Activated T-helper 1 cell treated with anti-CD3 and anti-CD28 coated beads, Interleukin-2, amount 50 U/mL, for 16 hours (primary cell): ENCODE measurements around the gene PLEKHN1.

Source experiments
- DNase-seq, 2 donors: peaks; one replicate each; pipeline ENCODE4 v3.0.0-alpha.2; 2020; ENCODE audit warnings: low read depth in 1 of 2, low spot score in 1 of 2

PLEKHN1 gene

DNA sequence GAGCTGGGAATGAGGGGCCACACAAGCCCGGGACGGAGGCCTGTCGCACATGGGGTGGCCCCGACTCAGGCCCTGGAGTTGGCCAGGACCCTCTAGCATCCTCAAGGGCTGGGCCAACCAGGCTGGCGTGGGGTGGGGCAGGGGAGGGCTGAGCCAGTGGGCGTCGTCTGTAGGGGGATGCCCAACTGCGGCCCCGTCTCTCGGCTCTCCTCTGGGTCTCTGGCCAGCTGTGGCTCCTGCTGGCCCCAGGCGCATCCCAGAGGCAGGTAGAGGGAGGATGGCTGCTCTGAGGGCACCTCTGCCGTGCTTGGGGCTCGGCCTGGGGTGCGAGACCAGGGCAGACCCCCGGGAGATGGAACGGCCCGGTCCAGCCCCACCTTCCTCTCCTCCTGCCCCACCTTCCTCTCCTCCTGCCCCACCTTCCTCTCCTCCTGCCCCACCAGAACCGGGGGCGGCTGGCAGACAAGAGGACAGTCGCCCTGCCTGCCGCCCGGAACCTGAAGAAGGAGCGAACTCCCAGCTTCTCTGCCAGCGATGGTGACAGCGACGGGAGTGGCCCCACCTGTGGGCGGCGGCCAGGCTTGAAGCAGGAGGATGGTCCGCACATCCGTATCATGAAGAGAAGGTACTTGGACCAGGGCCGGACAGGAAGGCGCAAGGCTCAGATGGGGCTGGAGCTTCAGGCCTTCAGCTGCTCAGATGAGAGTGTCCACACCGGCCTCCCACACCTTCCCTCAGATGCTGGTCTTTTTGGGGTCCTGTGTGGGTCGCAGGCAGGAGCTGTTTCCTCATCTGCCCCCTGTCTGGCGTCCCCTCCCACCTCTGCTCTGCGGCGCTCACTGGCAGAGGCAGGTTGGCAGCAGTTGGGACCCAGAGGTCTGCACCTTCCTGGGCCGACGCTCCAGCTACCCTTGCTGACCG, 36.3 kb upstream of the PLEKHN1 start:
- DNase-seq, result no peak

GRCh38 chr1:930633-931138, 35.6 kb upstream of the PLEKHN1 start:
- DNase-seq, result no peak

DNA sequence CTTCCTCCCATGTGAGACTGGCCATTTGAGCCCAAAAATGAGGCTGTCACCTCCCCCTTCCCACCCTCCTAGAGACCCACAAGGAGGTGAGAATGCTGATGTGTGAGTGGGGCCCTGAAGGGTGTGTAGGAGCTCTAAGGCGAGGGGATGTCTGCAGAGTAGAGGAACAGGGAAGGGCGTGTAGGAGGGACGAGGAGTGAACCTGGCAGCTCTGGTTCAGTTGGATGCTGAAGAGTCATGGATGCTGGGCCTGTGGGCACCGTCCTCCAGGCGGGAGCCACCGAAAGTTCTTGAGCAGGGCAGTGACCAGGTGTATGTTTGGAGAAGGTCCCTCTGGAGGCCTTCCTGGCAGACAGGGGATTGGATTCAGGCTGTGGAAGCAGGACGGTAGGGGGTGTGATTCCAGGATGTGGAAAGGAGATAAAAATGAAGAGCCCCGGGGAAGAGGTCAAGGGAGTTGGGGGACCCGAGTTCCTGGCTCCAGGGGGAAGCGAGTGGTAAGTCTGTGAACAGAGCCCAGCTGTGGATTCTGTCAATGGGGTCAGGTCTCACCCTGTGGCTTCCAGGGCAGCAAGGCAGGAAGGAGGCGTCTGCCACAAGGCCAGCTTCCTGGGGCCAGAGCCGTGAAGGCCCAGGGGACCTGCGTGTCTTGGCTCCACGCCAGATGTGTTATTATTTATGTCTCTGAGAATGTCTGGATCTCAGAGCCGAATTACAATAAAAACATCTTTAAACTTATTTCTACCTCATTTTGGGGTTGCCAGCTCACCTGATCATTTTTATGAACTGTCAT, 34.7 kb upstream of the PLEKHN1 start:
- no peak for DNase-seq

GRCh38 chr1:932173-932510, 34.1 kb upstream of the PLEKHN1 start:
- DNase-seq, result no peak

GRCh38 chr1:932776-933602, 33.3 kb upstream of the PLEKHN1 start:
- DNase-seq, result no peak

DNA sequence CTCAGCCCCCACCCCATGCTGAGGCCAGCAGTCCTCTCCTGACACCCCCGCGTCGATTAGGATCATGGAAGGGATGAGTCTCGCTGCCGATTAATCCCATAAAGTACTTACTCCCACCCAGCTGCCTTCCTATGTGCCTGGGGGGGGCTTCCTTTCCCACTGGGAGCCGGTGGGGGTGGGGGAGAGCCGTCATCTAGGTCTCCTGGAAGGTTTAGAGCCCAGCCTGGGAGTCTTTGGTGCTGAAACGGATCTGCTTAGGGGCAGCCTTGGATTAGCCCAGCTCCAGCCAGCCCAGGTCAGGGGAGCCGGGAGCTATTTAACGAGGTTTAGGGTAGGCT, 32.7 kb upstream of the PLEKHN1 start:
- DNase-seq, result no peak

DNA sequence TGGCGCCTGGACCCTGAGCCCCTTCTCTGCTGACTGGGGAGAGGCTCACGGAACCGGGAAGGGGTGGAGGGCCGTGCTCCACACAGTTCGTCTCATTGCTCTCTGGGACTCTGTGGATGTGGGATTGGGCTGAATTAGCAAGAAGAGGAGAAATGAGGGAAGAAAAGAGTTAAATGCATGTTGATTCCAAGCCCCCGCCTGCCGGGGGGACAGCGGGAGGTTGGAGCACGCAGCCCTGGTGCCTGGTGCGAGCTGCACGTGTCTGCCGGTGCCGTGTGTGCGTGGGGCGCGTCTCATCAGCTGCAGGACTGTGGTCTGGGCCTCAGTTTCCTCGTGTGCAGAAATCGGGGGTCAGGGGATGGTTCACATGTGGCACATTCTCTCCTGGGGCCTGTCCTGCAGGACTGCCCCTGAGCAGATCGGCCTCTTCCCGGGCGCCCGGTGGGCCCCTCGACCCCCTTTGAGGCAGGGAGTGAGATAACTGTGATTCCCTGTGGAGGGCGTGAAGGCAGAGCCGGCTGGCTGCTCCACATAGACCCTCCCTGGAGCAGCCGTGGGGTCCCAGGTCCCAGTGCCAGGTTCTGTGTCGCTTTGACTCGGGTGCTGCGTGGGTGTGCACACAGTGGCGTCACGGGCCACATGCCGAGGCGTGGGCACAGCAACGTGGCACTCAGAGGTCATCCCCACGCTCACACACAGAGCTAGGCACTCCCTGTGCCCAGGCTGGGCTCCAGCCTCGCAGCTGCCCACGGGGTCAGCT, 31.1 kb upstream of the PLEKHN1 start:
- DNase-seq, result no peak

- no peak for DNase-seq
Measured at GRCh38 chr1:935751-936231, 30.5 kb upstream of the PLEKHN1 start.

DNA sequence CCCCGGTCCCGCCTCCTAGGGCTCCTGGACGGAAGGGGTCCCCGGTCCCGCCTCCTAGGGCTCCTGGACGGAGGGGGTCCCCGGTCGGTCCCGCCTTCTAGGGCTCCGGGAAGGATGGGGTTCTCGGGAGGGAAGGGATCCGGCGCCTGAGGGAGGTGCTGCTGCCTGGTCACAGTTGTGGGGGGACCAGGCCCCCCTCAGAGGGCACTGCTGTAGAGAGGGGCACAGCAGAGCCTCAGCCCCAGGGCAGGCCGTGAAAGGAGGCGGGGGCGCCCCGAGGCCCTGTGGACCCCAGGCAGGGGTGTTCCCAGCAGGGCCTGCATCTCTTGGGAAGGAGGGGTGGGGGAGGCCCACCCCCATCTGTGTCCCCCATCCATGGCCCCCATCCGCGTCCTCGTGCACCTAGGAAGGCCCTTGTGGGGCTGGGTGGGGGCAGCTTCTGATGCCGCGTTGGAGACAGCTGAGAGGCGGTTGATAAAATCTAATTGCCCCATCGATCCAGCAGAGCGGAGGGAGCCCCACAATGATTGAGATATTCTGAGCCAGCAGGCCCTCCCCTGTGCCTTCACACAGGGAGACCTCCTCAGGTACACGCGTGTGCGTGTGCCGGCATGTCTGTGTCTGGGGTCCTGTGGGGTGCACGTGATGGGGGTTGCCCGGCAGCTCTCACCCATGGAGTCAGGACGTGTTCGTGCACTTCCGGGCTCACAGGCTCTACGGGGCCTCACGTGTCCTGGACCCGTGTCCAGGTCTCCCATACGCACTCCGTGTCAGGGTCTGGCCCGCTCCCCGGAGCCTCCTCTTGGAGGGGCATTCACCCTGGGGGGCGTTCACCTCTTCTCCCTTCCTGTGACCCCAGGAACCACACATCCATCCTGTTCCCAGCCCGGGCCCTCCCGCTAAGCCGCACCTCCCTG, 29.7 kb upstream of the PLEKHN1 start:
- no peak for DNase-seq

GRCh38 chr1:937521-937920, 28.8 kb upstream of the PLEKHN1 start:
- no peak for DNase-seq

- no peak for DNase-seq
Measured at GRCh38 chr1:938088-938683, 28.1 kb upstream of the PLEKHN1 start.

- DNase-seq, result no peak
Measured at GRCh38 chr1:938711-939489, 27.4 kb upstream of the PLEKHN1 start.

- no peak for DNase-seq
Measured at GRCh38 chr1:939511-940106, 26.7 kb upstream of the PLEKHN1 start.

- DNase-seq, result no peak
Measured at GRCh38 chr1:940107-941014, 25.9 kb upstream of the PLEKHN1 start.

- DNase-seq, result no peak
Measured at GRCh38 chr1:941015-941587, 25.2 kb upstream of the PLEKHN1 start.

GRCh38 chr1:941588-942383, 24.5 kb upstream of the PLEKHN1 start:
- DNase-seq, result no peak
